Left colon (tissue), 2 donors: ENCODE results near the gene RASSF7. TPM values are rescaled to one million over a fixed set of nuclear protein-coding genes. Genes with fewer than 3 reads are reported as not detected.

Source experiments
- ATAC-seq: fragments of 200-7000 bp; cut with Tn5 transposase; one replicate; pipeline ENCODE4 v1.9.1; 2020; ENCODE audit warnings: mild to moderate bottlenecking, moderate library complexity
- DNase-seq, 2 donors: peaks; one replicate each; pipeline ENCODE4 v3.0.0-alpha.2; 2020
- intact Hi-C, 2 donors: fragments of 100-400 bp; cut with DNase I in 1 of 2; cut with micrococcal nuclease in 1 of 2; formaldehyde crosslinking; loops; one replicate each; pipeline versions ENCODE4 v1.11.2 to v1.14.0; 2022; cut with DNase I, micrococcal nuclease
- total RNA-seq, 2 donors: library from RNA; stranded (reverse); fragmentation: NEBNext Ultra II Directional; extraction: Animal tissue kit (Norgen Biotek cat#: 25700); gene quantifications; one replicate each; pipeline ENCODE4 v1.2.1, GENCODE V29; 2021
- donor health status: DM: no; HTN: no; CAD: no.
- donor health status: DM: yes; HTN: yes; CAD: no.

RASSF7 gene
- total RNA-seq, 2 donors from 2014 or later, result 90.9 to 117 TPM

- no peak for DNase-seq
- ATAC-seq, result no peak
- intact Hi-C loops, result no loop called here
These were observed 28.7 kb upstream of the RASSF7 start for GRCh38 chr11:531919-532526.

DNA sequence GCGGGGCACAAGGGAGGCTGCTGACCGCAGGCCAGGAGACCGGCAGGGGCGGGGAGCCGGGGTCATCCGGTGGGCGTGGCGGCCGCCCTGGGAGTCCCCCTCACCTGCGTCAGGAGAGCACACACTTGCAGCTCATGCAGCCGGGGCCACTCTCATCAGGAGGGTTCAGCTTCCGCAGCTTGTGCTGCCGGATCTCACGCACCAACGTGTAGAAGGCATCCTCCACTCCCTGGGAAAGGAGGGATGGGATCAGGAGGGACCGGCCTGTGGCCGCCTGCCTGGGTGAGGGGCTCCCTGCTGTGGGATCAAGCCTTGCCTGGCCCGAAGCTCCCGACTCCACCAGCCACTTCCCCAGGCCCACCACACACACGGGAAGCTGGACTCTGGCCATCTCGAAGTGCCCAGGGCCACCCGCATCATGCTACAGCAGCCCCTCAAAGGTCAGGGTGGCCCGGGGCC, 28.2 kb upstream of the RASSF7 start:
- DNase-seq (peak in 1 of 2 donors; percentile 7), ATAC-seq (no peak)
- intact Hi-C loops, result no loop called here

DNA sequence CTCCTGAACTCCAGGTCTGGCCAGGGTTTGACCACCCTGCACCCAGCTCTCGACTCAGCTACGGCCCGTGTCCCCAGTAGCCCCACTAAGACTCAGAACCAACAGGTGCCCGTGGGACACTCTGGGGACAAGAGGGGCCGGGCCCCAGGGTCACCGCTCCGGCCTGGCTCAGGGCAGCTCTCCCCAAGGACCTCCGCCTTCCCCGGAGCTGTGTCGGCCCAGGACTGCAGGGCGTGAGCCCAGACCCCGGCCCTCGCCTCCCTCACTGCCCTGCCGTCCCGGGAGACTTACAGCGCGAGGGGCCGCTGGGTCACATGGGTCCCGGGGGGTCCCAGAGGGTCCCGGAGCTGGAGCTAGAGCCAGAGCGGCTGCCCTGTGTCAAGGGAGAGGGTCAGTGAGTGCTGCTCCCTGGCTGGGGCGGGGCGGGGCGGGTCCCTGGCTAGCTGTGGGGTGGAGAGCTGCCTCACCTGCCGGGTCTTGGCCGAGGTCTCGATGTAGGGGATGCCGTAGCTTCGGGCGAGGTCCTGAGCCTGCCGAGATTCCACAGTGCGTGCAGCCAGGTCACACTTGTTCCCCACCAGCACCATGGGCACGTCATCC, 27.7 kb upstream of the RASSF7 start:
- ATAC-seq (no peak), DNase-seq (peak in 1 of 2 donors; percentile 24)

GRCh38 chr11:533586-534395, 27.0 kb upstream of the RASSF7 start:
- ATAC-seq, result no peak
- DNase-seq, result peak in 1 of 2 donors; percentile 28
- intact Hi-C loops, result no loop called here

More for the DNA sequence above, 27.7 kb upstream of the RASSF7 start:
- intact Hi-C loops, result no loop called here

GRCh38 chr11:534396-535209, 26.2 kb upstream of the RASSF7 start:
- intact Hi-C loops, result no loop called here
- peak in 1 of 2 donors; percentile 64 for DNase-seq
- peak; percentile 10 for ATAC-seq

DNA sequence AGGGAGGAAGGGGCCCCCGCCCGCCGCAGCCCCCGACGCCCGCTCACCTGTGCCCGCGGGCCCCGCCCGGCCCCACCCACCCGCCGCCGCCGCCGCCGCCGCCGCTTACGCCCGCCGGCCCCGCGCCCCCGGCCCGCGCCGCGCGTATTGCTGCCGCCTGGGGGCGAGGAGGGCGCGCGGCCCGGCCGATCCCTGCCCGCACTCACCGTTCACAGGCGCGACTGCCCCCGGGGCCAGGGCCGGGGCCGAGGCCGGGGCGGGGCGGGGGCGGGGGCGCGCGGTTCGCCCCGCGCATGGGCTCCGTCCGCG, 25.6 kb upstream of the RASSF7 start:
- DNase-seq, result no peak
- no peak for ATAC-seq
- intact Hi-C loops, result no loop called here

- intact Hi-C loops, result no loop called here
- ATAC-seq (peak; percentile 79), DNase-seq (peak; percentile 93 to 96)
These were observed 25.0 kb upstream of the RASSF7 start, which contains the start of gene HRAS for GRCh38 chr11:535519-536454. TSS of gene HRAS (minus strand) at chr11:535576.

DNA sequence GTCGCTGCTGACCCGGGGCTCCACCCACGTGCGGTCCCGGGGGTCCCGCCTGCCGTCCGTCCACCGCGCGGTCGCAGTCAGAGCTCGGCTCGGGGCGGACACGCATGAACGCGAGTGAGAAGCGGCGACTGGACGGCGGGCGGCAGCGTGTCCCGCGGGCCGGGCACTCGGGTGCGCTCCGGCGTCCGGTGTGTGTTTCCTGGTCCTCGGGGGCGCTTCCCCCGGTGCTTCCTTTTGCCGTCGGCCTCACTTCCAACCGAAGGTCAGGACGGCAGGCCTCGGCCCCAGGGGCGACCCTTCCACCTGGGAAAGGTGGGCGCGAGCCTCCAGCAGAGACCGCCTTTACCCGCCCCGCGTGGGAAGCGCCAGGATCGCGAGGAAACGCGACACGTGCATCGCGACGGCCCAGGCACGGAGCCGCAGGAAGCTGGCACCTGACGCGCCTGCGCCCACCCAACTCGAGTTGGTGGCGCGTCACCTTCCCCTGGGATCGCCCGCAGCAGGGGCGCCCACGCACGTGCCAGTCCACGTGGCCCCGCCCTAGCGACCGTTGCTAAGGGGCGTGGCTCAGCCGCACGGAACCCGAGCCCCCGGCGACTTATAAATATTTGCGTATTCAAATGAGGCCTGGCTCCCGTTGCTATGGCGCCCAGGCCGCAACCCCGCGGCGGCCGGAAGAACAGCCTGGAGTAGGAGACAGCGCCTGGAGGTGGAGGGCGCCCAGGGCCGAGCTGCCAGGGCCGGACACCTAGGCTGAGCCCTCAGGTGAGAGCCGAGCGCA, 23.7 kb upstream of the RASSF7 start, which contains the start of gene LRRC56:
Gene LRRC56, plus strand, starts transcription at position 687 of the 781 bp plus-strand sequence. CDS start 3,158 bp downstream, outside the sequence.
- DNase-seq (peak; percentile 92 to 94), ATAC-seq (peak; percentile 69)
- intact Hi-C loops, result no loop called here

GRCh38 chr11:537622-538430, 22.9 kb upstream of the RASSF7 start:
- ATAC-seq, result no peak
- peak in 1 of 2 donors; percentile 15 for DNase-seq
- intact Hi-C loops, result no loop called here

DNA sequence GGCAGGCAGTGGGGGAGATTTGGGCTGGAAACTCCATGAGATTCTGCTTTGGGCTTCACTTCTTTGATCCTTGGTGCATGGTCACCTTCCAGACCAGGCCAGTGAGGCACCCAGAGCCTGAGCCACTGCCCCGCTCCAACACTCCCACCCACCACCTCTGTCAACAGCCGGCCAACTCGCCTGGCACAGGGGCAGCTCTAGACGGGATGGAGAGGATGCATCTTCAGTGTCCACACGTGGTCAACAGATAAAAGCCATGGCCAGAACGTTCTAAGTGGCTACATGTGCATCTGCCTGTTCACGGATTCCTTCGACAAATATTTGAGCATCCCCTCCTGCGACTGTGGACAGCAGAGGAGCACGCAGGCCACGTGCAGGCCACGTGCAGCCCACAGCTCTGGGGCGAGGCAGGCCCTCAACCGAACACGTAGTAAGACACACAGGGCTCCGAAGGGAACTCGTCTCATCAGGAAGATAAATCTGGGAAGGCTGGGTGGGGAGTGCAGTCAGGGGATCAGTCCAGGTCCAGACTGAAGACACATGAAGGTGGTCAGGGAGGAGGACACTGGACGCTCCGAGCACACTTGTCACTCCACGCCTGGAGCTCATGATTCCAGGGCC, 22.2 kb upstream of the RASSF7 start:
- intact Hi-C loops, result no loop called here
- DNase-seq (peak in 1 of 2 donors; percentile 12), ATAC-seq (no peak)

GRCh38 chr11:539971-540481, 20.7 kb upstream of the RASSF7 start:
- intact Hi-C loops, result no loop called here
- peak; percentile 7 to 26 for DNase-seq
- no peak for ATAC-seq

DNA sequence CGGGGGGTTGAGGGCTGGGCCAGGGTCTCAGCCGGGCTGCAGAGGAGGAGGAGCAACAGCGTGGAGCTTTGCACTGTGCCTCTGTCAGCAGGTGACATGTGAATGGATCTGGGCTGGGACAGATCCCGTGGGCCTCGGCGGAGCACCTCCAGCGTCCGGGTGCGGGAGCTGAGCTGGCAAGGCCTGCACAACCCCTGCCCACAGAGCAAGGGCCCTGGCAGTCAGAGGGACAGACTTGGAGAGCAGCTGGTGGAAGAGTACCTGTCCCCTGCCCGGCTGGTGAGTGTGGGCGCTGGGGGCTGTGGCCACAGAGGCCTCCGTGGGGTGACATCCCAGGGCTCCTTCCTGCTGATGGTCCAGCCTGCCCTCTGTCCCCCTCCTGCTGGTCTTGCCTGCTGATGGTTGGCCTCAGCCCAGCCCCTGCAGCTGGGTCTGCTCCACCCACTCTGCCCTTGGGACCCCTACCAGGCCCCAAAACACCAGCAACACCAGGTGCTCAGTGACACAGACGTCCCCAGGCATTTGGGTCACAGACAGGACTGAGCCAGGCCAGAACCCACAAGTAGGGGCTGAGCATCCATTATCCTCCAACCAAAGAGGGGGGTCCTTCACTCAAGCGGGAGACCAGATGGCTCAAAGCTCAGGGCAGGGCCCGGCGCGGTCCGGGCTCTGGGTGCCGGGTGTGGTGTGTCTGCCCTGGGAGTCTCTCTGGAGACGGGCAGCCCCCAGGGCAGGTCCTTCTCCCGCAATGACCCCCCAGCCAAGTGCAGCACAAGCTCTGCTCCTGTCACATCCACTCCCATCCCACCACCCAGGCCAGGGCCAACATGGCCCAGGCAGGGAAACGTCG, 20.0 kb upstream of the RASSF7 start:
- intact Hi-C loops, result no loop called here
- DNase-seq, result peak; percentile 7 to 22
- ATAC-seq, result no peak

- DNase-seq (peak; percentile 41 to 43), ATAC-seq (peak; percentile 21)
- intact Hi-C loops, result no loop called here
These were observed 19.3 kb upstream of the RASSF7 start for GRCh38 chr11:541433-541885.

- intact Hi-C loops, result no loop called here
- ATAC-seq (no peak), DNase-seq (peak; percentile 9 to 18)
These were observed 16.0 kb upstream of the RASSF7 start for GRCh38 chr11:544817-545166.

DNA sequence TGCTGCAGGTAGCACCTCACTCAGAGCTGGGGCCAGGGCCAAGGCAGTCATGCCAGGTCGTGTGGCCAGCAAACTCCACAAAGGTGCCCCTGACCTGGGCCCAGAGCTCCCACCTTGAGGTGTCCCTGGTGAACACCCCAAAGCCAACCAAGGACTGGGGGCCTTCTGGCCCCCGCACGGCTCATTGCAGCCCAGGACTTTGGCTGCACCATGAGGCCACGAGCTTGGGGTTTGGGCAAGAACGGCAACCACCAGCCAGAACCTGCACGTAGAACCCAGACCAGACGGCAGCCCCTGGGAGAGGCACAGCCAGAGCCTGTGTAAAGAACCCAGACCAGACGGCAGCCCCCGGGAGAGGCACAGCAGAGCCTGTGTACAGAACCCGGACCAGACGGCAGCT, 15.6 kb upstream of the RASSF7 start:
- no peak for DNase-seq
- intact Hi-C loops, result no loop called here
- ATAC-seq, result no peak
